Ascending aorta (tissue), 2 donors: ENCODE data around the gene RGN. TPM values are rescaled to one million over a fixed set of nuclear protein-coding genes. Genes with fewer than 3 reads are reported as not detected.
"Not testable (repeated sequence)": the region's sequence is repeated elsewhere in the genome, so short reads cannot be mapped to it uniquely, and the experiment has no call there.

ENCODE experiments used
- DNase-seq, 2 donors: peaks; one replicate each; pipeline ENCODE4 v3.0.0-alpha.2; 2019; ENCODE audit warnings: low spot score in 2 of 2
- H3K27ac ChIP-seq, 2 donors: fragments of 200-600 bp; sonication (generic); one replicate each; pipeline ENCODE4 v1.5.1; 2016 to 2017; ENCODE audit warnings: mild to moderate bottlenecking in 1 of 2
- H3K27me3 ChIP-seq: fragments of 200-600 bp; sonication (generic); one replicate; pipeline ENCODE4 v1.5.1; 2017
- H3K36me3 ChIP-seq, 2 donors: fragments of 200-600 bp; sonication (generic); one replicate each; pipeline ENCODE4 v1.5.1; 2016
- H3K4me1 ChIP-seq, 2 donors: fragments of 200-600 bp; sonication (generic); one replicate each; pipeline ENCODE4 v1.5.1; 2016 to 2017; ENCODE audit warnings: mild to moderate bottlenecking in 1 of 2
- H3K4me3 ChIP-seq, 2 donors: fragments of 200-600 bp; sonication (generic); one replicate each; pipeline ENCODE4 v1.5.1; 2016 to 2017; ENCODE audit warnings: mild to moderate bottlenecking in 1 of 2
- H3K9me3 ChIP-seq, 2 donors: fragments of 200-600 bp; sonication (generic); one replicate each; pipeline ENCODE4 v1.5.1; 2016
- intact Hi-C: fragments of 100-400 bp; cut with DNase I; formaldehyde crosslinking; loops from one replicate; pipeline ENCODE4 v1.15.1; 2023
- total RNA-seq: library from RNA; depleted of rRNA; stranded (reverse); fragments of >200 nt; gene quantifications from one replicate; pipeline ENCODE4 v1.1.0, GENCODE V29; 2016
- TF ChIP-seq, protein P1 (sequence below), 3 experiments: fragments of 200-600 bp in 2 of 3; fragments of 450-650 bp in 1 of 3; sonication (generic) in 2 of 3; IDR thresholded peaks; one replicate each; pipeline ENCODE4 v1.5.1; 2016 to 2019; ENCODE audit warnings: antibody characterized with exemption in 3 of 3, mild to moderate bottlenecking in 1 of 3, moderate library complexity in 1 of 3

Gene RGN
- total RNA-seq, 1 donor from 2014 or later = 1.5 TPM

DNA sequence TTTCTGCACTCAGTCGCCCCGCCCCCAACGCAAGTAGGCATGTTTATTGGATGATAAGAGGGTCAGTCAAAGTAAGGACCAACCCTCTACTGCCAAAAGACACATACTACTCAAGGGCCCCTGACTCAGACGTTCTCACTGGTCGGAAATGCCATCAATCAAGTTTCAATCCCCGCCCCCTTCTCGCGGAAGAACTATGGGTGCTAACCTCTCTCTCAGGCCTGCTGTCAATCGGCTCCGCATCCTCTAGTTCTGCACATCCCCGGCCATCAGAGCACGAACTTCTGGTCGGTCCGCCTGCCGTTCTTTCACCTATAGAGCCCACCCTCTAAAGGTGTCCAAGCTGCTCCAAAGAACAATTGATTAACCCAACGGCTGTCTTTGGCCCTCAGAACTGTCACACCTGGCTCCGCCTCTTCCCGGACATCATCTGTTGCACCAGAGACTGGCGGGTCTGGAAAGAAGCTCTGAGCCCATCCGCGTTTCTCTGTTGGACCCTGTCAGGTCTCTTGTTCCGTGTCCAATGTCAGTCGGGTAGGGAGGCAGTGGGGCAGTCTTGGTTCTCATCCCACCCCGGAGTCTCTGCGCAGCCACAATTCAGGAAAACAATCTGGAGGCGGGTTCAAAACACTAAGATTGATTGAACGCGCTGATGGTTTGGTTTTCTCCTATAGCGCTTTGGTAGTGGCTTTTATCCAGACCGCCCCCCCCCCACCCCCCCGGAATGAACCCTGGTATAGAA is 51.1 kb downstream of the RGN start:
- TF ChIP-seq, protein P1, sequence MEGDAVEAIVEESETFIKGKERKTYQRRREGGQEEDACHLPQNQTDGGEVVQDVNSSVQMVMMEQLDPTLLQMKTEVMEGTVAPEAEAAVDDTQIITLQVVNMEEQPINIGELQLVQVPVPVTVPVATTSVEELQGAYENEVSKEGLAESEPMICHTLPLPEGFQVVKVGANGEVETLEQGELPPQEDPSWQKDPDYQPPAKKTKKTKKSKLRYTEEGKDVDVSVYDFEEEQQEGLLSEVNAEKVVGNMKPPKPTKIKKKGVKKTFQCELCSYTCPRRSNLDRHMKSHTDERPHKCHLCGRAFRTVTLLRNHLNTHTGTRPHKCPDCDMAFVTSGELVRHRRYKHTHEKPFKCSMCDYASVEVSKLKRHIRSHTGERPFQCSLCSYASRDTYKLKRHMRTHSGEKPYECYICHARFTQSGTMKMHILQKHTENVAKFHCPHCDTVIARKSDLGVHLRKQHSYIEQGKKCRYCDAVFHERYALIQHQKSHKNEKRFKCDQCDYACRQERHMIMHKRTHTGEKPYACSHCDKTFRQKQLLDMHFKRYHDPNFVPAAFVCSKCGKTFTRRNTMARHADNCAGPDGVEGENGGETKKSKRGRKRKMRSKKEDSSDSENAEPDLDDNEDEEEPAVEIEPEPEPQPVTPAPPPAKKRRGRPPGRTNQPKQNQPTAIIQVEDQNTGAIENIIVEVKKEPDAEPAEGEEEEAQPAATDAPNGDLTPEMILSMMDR (IDR thresholded peaks at IDR 0.05) = no peak
- H3K27ac ChIP-seq = peak overlapping the region; percentile 55 to 72
- peak; percentile 84 to 95 for DNase-seq
- H3K4me3 ChIP-seq = peak overlapping the region; percentile 52 to 68
- no peaks in the 10 kb centered on the region for H3K9me3 ChIP-seq
- no peaks in the 10 kb centered on the region for H3K4me1 ChIP-seq
- no peaks in the 10 kb centered on the region for H3K27me3 ChIP-seq
- intact Hi-C loops = loop anchor here (1.0 kb wide), 1 partner anchor 16 kb away; the partner anchor contains the start of gene RBM10
- no peaks in the 10 kb centered on the region for H3K36me3 ChIP-seq

DNA sequence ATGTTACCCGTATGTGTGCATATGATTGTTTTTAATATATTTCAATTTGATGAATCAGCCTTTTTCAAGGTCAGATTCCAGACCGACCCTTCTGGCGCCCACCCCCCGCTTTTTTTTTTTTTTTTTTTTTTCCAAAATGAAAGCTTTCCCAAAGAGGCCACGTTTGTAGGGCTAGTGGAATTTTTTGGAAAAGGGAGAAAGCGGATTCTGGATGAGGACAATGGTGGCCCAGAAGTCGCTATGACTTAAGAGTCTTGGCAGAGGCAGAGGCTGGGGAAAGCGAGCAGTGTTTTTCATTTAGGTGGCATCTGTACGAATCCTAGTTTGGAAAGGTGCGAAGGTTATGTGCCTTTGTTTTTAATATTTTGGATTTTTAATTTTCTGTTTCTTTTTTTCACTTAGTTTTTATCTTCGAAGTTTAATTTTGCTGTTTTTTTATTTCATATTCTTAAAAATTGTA is 51.7 kb downstream of the RGN start:
- H3K4me1 ChIP-seq = no peaks in the 10 kb centered on the region
- TF ChIP-seq, protein P1 (IDR thresholded peaks at IDR 0.05) = no peak
- peak overlapping the region; percentile 55 to 72 for H3K27ac ChIP-seq
- peak overlapping the region; percentile 52 to 68 for H3K4me3 ChIP-seq
- no peak for DNase-seq
- no peaks in the 10 kb centered on the region for H3K9me3 ChIP-seq
- H3K27me3 ChIP-seq = no peaks in the 10 kb centered on the region
- intact Hi-C loops = loop anchor here (1.0 to 5.0 kb wide), 2 partner anchors 15 to 293 kb away; partner anchors contain the start of genes RBM10 and RP2
- no peaks in the 10 kb centered on the region for H3K36me3 ChIP-seq

DNA sequence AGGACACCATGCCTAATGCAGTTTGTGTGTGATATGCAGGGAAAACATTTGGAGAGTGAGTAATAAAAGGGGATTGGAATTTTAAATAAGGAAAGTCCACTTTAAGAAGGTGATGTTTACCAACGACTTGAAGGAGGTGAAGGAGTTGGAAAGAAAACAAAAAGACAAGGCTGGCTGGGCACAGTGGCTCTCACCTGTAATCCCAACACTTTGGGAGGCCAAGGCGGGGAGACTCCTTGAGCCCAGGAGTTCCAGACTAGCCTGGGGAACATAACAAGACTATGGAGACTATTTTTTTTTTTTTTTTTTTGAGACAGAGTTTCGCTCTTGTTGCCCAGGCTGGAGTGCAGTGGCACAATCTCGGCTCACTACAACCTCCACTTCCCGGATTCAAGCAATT is 55.2 kb downstream of the RGN start:
- Histone ChIP-seq H3K9me3 (no peaks in the 10 kb centered on the region), H3K27me3 (no peaks in the 10 kb centered on the region), H3K36me3 (no peaks in the 10 kb centered on the region), H3K27ac (no peak overlapping the region), H3K4me3 (no peak overlapping the region), H3K4me1 (no peaks in the 10 kb centered on the region)
- intact Hi-C loops = loop anchor here (5.0 kb wide), 1 partner anchor 296 kb away; the partner anchor contains the start of gene RP2
- TF ChIP-seq, protein P1 (IDR thresholded peaks at IDR 0.05) = no peak
- no peak for DNase-seq

DNA sequence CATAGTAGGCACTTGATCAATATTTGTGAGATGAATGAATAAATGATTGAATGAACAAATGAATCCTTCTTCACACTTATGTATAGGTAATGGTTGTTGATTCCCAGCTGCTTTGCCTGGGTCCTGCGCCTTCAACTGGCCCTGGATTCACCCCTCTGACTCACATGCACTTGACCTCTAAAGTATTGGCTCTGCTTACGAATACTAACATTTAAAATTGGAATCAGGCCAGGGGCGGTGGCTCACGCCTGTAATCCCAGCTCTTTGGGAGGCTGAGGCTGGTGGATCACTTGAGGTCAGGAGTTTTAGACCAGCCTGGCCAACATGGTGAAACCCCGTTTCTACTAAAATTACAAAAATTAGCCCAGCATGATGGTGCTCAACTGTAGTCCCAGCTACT is 57.4 kb downstream of the RGN start:
- H3K9me3 ChIP-seq, H3K4me3 ChIP-seq, H3K36me3 ChIP-seq, H3K27ac ChIP-seq, H3K4me1 ChIP-seq, H3K27me3 ChIP-seq, DNase-seq, intact Hi-C loops: not testable (repeated sequence)

DNA sequence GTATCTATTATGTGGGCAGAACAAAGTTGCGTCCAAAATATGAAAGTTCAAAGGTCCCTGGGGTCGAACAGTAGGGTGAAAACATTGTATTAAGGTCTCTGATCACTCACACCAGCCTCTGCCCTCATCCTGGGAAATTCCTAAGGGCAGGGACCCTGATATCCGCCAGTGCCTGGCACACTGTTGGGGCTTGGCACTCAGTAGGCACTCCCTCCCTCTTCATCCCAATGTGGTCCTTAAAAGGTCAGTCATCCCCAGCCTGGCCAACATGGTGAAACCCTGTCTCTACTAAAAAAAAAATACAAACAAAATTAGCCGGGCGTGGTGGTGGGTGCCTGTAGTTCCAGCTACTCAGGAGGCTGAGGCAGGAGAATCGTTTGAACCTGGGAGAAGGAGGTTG is 59.9 kb downstream of the RGN start:
- TF ChIP-seq, protein P1 (IDR thresholded peaks at IDR 0.05) = no peak
- intact Hi-C loops = no loop called here
- Histone ChIP-seq H3K27me3 (no peaks in the 10 kb centered on the region), H3K4me3 (no peak overlapping the region), H3K36me3 (no peaks in the 10 kb centered on the region), H3K27ac (no peak overlapping the region), H3K9me3 (no peaks in the 10 kb centered on the region), H3K4me1 (no peaks in the 10 kb centered on the region)
- no peak for DNase-seq

Other genes starting within 250 kb of the RGN start
- gene RP2, start 241.4 kb upstream of the RGN start, total RNA-seq = 6.6 TPM
- 1.8 TPM for gene JADE3, start 166.0 kb upstream of the RGN start, total RNA-seq
- gene NDUFB11, start 66.3 kb downstream of the RGN start, total RNA-seq = 122 TPM
- gene RBM10, start 66.8 kb downstream of the RGN start, total RNA-seq = 52.4 TPM
- gene UBA1, start 115.4 kb downstream of the RGN start, total RNA-seq = 162 TPM
- 87.4 TPM for gene CDK16, start 140.2 kb downstream of the RGN start, total RNA-seq
- gene USP11, start 154.6 kb downstream of the RGN start, total RNA-seq = 104 TPM